A549 (cell line): ENCODE data around the gene LRIG3. TPM values are rescaled to one million over a fixed set of nuclear protein-coding genes. Genes with fewer than 3 reads are reported as not detected.

Experiments used
- ATAC-seq, 2 experiments: fragments of 200-7000 bp in 1 of 2; fragments of >200 bp in 1 of 2; cut with Nextera tagmentation in 1 of 2; cut with Tn5 transposase in 1 of 2; 3 replicates each; pipeline versions ENCODE4 v1.8.0 to v1.9.1; 2018 to 2020; ENCODE audit warnings: mild to moderate bottlenecking in 1 of 2, moderate library complexity in 1 of 2
- CTCF ChIA-PET: fragments of 300-600 bp; sonication (Branson Sonifier 250); formaldehyde crosslinking; extraction: SDS; loops from one replicate; lab custom pipeline; 2021; ENCODE audit warnings: antibody characterized with exemption, inconsistent platforms; lab: Yijun Ruan, JAX
- POLR2A ChIA-PET: fragments of 350-600 bp; formaldehyde crosslinking; extraction: SDS; loops from one replicate; lab custom pipeline; 2021; ENCODE audit warnings: antibody characterized with exemption, inconsistent platforms; lab: Yijun Ruan, JAX
- DNase-seq, 2 experiments: peaks; one replicate each; pipeline versions ENCODE4 v3.0.0 to v3.0.0-alpha.2; 2011 to 2016; ENCODE audit warnings: low read depth in 1 of 2, low spot score in 1 of 2
- FAIRE-seq: peaks from 2 replicates; lab custom pipeline; 2011; peaks lifted over from hg19 to GRCh38; lab: Jason Lieb, UNC
- H3K27ac ChIP-seq, 2 experiments: fragments of >200 bp; sonication (Bioruptor Twin); formaldehyde crosslinking; 3 replicates each; pipeline ENCODE4 v1.5.1; 2016 to 2017
- H3K4me1 ChIP-seq: fragments of >200 bp; sonication (Bioruptor Twin); formaldehyde crosslinking; 3 replicates; pipeline ENCODE4 v1.6.1; 2016
- H3K4me2 ChIP-seq: fragments of >200 bp; sonication (Bioruptor Twin); formaldehyde crosslinking; 3 replicates; pipeline ENCODE4 v1.6.1; 2016
- H3K4me3 ChIP-seq: fragments of >200 bp; sonication (Bioruptor Twin); formaldehyde crosslinking; 3 replicates; pipeline ENCODE4 v1.5.1; 2016
- H3K9me3 ChIP-seq: fragments of >200 bp; sonication (Bioruptor Twin); formaldehyde crosslinking; 3 replicates; pipeline ENCODE4 v1.6.1; 2016
- ATOH8 ChIP-seq: fragments of 250-450 bp; sonication (Bioruptor Pico); IDR thresholded peaks from 2 replicates; pipeline ENCODE4 v1.5.0; 2020; ENCODE audit warnings: low read depth, mild to moderate bottlenecking, moderate library complexity
- BHLHE40 ChIP-seq: IDR thresholded peaks from 2 replicates; pipeline ENCODE4 v1.6.1; 2012; ENCODE audit warnings: low read depth, low read length, inconsistent platforms
- CBX2 ChIP-seq: fragments of 200-600 bp; sonication (generic); IDR thresholded peaks from 2 replicates; pipeline ENCODE4 v1.6.1; 2016; ENCODE audit warnings: low read depth, mild to moderate bottlenecking, borderline replicate concordance
- CBX8 ChIP-seq: fragments of 200-600 bp; sonication (generic); IDR thresholded peaks from 2 replicates; pipeline ENCODE4 v1.6.1; 2016
- CEBPB ChIP-seq, 2 experiments: fragments of >200 bp in 1 of 2; sonication (Bioruptor Twin) in 1 of 2; formaldehyde crosslinking in 1 of 2; IDR thresholded peaks; 2 replicates each; pipeline ENCODE4 v1.6.1; 2012 to 2016
- CHD2 ChIP-seq: fragments of 150-350 bp; IDR thresholded peaks from 2 replicates; pipeline ENCODE4 v1.6.1; 2014; ENCODE audit warnings: low read length; ENCODE audit not compliant: partially characterized antibody
- CHD4 ChIP-seq: fragments of 200-600 bp; sonication (generic); IDR thresholded peaks from 2 replicates; pipeline ENCODE4 v1.6.1; 2016; ENCODE audit warnings: antibody characterized with exemption, mild to moderate bottlenecking, borderline replicate concordance
- E2F6 ChIP-seq: IDR thresholded peaks from 2 replicates; pipeline ENCODE4 v1.6.1; 2012; ENCODE audit warnings: low read depth, borderline replicate concordance
- FOSL2 ChIP-seq, 2 experiments: fragments of 450-650 bp in 1 of 2; fragments of >200 bp in 1 of 2; sonication (Bioruptor Twin) in 1 of 2; formaldehyde crosslinking; IDR thresholded peaks; 2 replicates each; pipeline versions ENCODE4 v1.5.0 to v1.6.1; 2016 to 2020; ENCODE audit warnings: mild to moderate bottlenecking in 1 of 2, moderate library complexity in 1 of 2
- HES2 ChIP-seq: fragments of >200 bp; sonication (Bioruptor Twin); formaldehyde crosslinking; IDR thresholded peaks from 2 replicates; pipeline ENCODE4 v1.6.1; 2016
- HMGXB4 ChIP-seq: fragments of 250-450 bp; sonication (Bioruptor Pico); IDR thresholded peaks from 2 replicates; pipeline ENCODE4 v1.5.0; 2021; ENCODE audit warnings: mild to moderate bottlenecking, moderate library complexity, borderline replicate concordance
- HOXB13 ChIP-seq: fragments of 250-450 bp; sonication (Bioruptor Pico); IDR thresholded peaks from 2 replicates; pipeline ENCODE4 v1.5.0; 2020; ENCODE audit warnings: low read depth, mild to moderate bottlenecking, moderate library complexity
- MAZ ChIP-seq: fragments of 150-350 bp; IDR thresholded peaks from 2 replicates; pipeline ENCODE4 v1.6.1; 2014; ENCODE audit warnings: antibody characterized with exemption, low read depth, low read length, borderline replicate concordance
- MYC ChIP-seq: IDR thresholded peaks from 2 replicates; pipeline ENCODE4 v1.6.1; 2012; ENCODE audit warnings: mild to moderate bottlenecking, inconsistent platforms, low read length, improper control_type of control experiment, borderline replicate concordance
- PHF8 ChIP-seq: fragments of 200-600 bp; sonication (generic); IDR thresholded peaks from 2 replicates; pipeline ENCODE4 v1.6.1; 2016; ENCODE audit warnings: low read depth, mild to moderate bottlenecking, antibody characterized with exemption, moderate library complexity, borderline replicate concordance
- RAD21 ChIP-seq, 2 experiments: fragments of >200 bp in 1 of 2; sonication (Bioruptor Twin) in 1 of 2; formaldehyde crosslinking in 1 of 2; IDR thresholded peaks in 1 of 2; conservative IDR thresholded peaks in 1 of 2; 2 replicates in 1 of 2; 3 replicates in 1 of 2; pipeline ENCODE4 v1.6.1; 2012 to 2018; ENCODE audit warnings: inconsistent platforms in 1 of 2
- RNF2 ChIP-seq: fragments of 200-600 bp; sonication (generic); IDR thresholded peaks from 2 replicates; pipeline ENCODE4 v1.6.1; 2016; ENCODE audit warnings: low read depth, mild to moderate bottlenecking, antibody characterized with exemption, moderate library complexity, borderline replicate concordance
- SREBF2 ChIP-seq: fragments of 450-650 bp; IDR thresholded peaks from 2 replicates; pipeline ENCODE4 v1.6.1; 2014; ENCODE audit warnings: mild to moderate bottlenecking, moderate library complexity
- TP53 ChIP-seq: fragments of 250-450 bp; sonication (Bioruptor Pico); IDR thresholded peaks from 2 replicates; pipeline ENCODE4 v1.5.0; 2021; ENCODE audit warnings: mild to moderate bottlenecking, moderate library complexity
- ZC3H11A ChIP-seq: fragments of 450-650 bp; IDR thresholded peaks from 2 replicates; pipeline ENCODE4 v1.6.1; 2014; ENCODE audit warnings: antibody characterized with exemption, mild to moderate bottlenecking
- WGBS: methylation state at CpG from one replicate; pipeline ENCODE4 v1.1.6; 2017; ENCODE audit errors: missing lambda C conversion rate; 5-methylcytosine and 5-hydroxymethylcytosine counted together
- polyA plus RNA-seq, 4 experiments: library from polyadenylated mRNA; depleted of rRNA in 3 of 4; stranded (reverse); fragments of >200 nt; fragmentation: RNase III in 1 of 4; extraction: RNeasy Plus Mini Kit Qiagen cat#74134 plus additional on column Dnase treatment in 1 of 4; gene quantifications; 2 replicates in 3 of 4; 3 replicates in 1 of 4; pipeline ENCODE4 v1.2.3, GENCODE V29; 2011 to 2017
- TF ChIP-seq, protein P1 (sequence below): IDR thresholded peaks from 2 replicates; pipeline ENCODE4 v1.6.1; 2012
- TF ChIP-seq, protein P2 (sequence below): fragments of >200 bp; sonication (Bioruptor Twin); formaldehyde crosslinking; IDR thresholded peaks from 3 replicates; pipeline ENCODE4 v1.6.1; 2016

LRIG3 gene
- polyA plus RNA-seq, 2 of the 4 experiments (the other 2 are of a cell fraction): 3.7 to 16.4 TPM

GRCh38 chr12:58925751-58926150 is 5.4 kb upstream of the LRIG3 start:
- DNase-seq: no peak
- no peak overlapping the region for H3K4me2 ChIP-seq
- POLR2A ChIA-PET: no interaction called here
- CTCF ChIA-PET: no interaction called here
- no peak for ATAC-seq
- no peaks in the 10 kb centered on the region for H3K9me3 ChIP-seq
- FAIRE-seq: no peak
- no peak overlapping the region for H3K4me3 ChIP-seq
- peaks cover 16% of the 10 kb centered on the region for H3K4me1 ChIP-seq
- WGBS: 57% methylated on average over 2 of the region's 2 CpGs
- no peak for TF ChIP-seq CHD4
- no peak for TF ChIP-seq TP53 (CRISPR knock-in tag)
- TF ChIP-seq HES2: no peak
- no peak for TF ChIP-seq ZC3H11A
- TF ChIP-seq E2F6: no peak
- TF ChIP-seq RNF2: no peak
- no peak for TF ChIP-seq CEBPB (IDR thresholded peaks at IDR 0.05)
- TF ChIP-seq CBX8: no peak
- no peak for TF ChIP-seq HMGXB4 (CRISPR knock-in tag)
- no peak for TF ChIP-seq BHLHE40
- TF ChIP-seq, all 56 proteins: peak for 0
- H3K27ac ChIP-seq: no peak overlapping the region

GRCh38 chr12:58925111-58925611 is 4.9 kb upstream of the LRIG3 start:
- Histone ChIP-seq H3K4me1 (peaks cover 16% of the 10 kb centered on the region), H3K27ac (0 out of 6 replicates have a peak overlapping the region, but pooled peaks of 1 of the 2 experiments have one; percentile 7), H3K9me3 (no peaks in the 10 kb centered on the region), H3K4me3 (no peak overlapping the region), H3K4me2 (no peak overlapping the region)
- CTCF ChIA-PET: interaction anchor here (1.4 kb wide), 1 partner anchor 385 kb away, joined by 3 read pairs; no protein-coding TSS in a partner anchor
- POLR2A ChIA-PET: no interaction called here
- 8% methylated on average over 1 of the region's 1 CpG for WGBS
- TF ChIP-seq CBX8 (no peak), MAZ (no peak), ATOH8 (no peak), PHF8 (no peak), MYC (no peak), HOXB13 (CRISPR knock-in tag) (no peak), RAD21 (conservative IDR thresholded peaks at IDR 0.05 in 1 of 2, IDR thresholded peaks at IDR 0.05 in 1 of 2) (no peak), CHD2 (no peak), CBX2 (no peak), FOSL2 (IDR thresholded peaks at IDR 0.05) (no peak), FOSL2 (CRISPR knock-in tag; IDR thresholded peaks at IDR 0.05) (no peak), SREBF2 (no peak)
- TF ChIP-seq, protein P1, sequence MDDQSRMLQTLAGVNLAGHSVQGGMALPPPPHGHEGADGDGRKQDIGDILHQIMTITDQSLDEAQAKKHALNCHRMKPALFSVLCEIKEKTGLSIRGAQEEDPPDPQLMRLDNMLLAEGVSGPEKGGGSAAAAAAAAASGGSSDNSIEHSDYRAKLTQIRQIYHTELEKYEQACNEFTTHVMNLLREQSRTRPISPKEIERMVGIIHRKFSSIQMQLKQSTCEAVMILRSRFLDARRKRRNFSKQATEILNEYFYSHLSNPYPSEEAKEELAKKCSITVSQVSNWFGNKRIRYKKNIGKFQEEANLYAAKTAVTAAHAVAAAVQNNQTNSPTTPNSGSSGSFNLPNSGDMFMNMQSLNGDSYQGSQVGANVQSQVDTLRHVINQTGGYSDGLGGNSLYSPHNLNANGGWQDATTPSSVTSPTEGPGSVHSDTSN: no peak
- TF ChIP-seq, protein P2, sequence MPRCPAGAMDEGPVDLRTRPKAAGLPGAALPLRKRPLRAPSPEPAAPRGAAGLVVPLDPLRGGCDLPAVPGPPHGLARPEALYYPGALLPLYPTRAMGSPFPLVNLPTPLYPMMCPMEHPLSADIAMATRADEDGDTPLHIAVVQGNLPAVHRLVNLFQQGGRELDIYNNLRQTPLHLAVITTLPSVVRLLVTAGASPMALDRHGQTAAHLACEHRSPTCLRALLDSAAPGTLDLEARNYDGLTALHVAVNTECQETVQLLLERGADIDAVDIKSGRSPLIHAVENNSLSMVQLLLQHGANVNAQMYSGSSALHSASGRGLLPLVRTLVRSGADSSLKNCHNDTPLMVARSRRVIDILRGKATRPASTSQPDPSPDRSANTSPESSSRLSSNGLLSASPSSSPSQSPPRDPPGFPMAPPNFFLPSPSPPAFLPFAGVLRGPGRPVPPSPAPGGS: no peak
- no peak for FAIRE-seq
- DNase-seq: no peak
- ATAC-seq: no peak
